Lower lobe of right lung (tissue), 2 donors: ENCODE data around the gene TNFAIP8L3. TPM values are rescaled to one million over a fixed set of nuclear protein-coding genes. Genes with fewer than 3 reads are reported as not detected.
A peak's percentile ranks its signal among the peaks of the same experiment; 100 is the strongest.

ENCODE experiments used
- ATAC-seq, 2 donors: fragments of 200-7000 bp; cut with Tn5 transposase; one replicate each; pipeline ENCODE4 v1.9.1; 2020 to 2022; ENCODE audit warnings: mild to moderate bottlenecking in 2 of 2, moderate library complexity in 2 of 2
- DNase-seq: peaks from one replicate; pipeline ENCODE4 v3.0.0-alpha.2; 2020
- H3K27ac ChIP-seq: fragments of 200-600 bp; one replicate; pipeline ENCODE4 v1.8.0; 2022
- H3K27me3 ChIP-seq: fragments of 200-600 bp; one replicate; pipeline ENCODE4 v1.8.0; 2022; ENCODE audit warnings: low read depth
- H3K36me3 ChIP-seq: fragments of 200-600 bp; one replicate; pipeline ENCODE4 v1.8.0; 2022; ENCODE audit warnings: mild to moderate bottlenecking
- H3K4me1 ChIP-seq: fragments of 200-600 bp; one replicate; pipeline ENCODE4 v1.8.0; 2022
- H3K4me3 ChIP-seq: fragments of 200-600 bp; one replicate; pipeline ENCODE4 v1.8.0; 2022; ENCODE audit warnings: mild to moderate bottlenecking
- H3K9me3 ChIP-seq: fragments of 200-600 bp; one replicate; pipeline ENCODE4 v1.8.0; 2022
- CTCF ChIP-seq: fragments of 200-600 bp; IDR thresholded peaks from one replicate; pipeline ENCODE4 v1.8.0; 2022; ENCODE audit warnings: antibody characterized with exemption, mild to moderate bottlenecking
- intact Hi-C: fragments of 100-400 bp; cut with DNase I; formaldehyde crosslinking; loops from one replicate; pipeline ENCODE4 v1.11.0; 2022
- total RNA-seq: library from RNA; stranded (reverse); fragmentation: NEBNext Ultra II Directional; extraction: Animal tissue kit (Norgen Biotek cat#: 25700); gene quantifications from one replicate; pipeline ENCODE4 v1.2.1, GENCODE V29; 2021
- donor health status: DM: no; HTN: yes; CAD: no; lungs with severe emphysema.

The TNFAIP8L3 gene
- total RNA-seq, 1 donor from 2014 or later, result 10.4 TPM

GRCh38 chr15:51053571-51053970, 41.1 kb downstream of the TNFAIP8L3 start:
- H3K4me3 ChIP-seq, result no peak overlapping the region

GRCh38 chr15:51051776-51052175, 42.9 kb downstream of the TNFAIP8L3 start:
- H3K9me3 ChIP-seq, result no peaks in the 10 kb centered on the region
- ATAC-seq (peak; percentile 56 to 68), DNase-seq (no peak)
- peaks cover 29% of the 10 kb centered on the region for H3K4me1 ChIP-seq
- TF ChIP-seq CTCF, result no peak
- no peak overlapping the region for H3K4me3 ChIP-seq
- H3K27me3 ChIP-seq, result no peaks in the 10 kb centered on the region
- no peak overlapping the region for H3K27ac ChIP-seq
- intact Hi-C loops, result no loop called here
- H3K36me3 ChIP-seq, result peaks cover 5% of the 10 kb centered on the region

More at GRCh38 chr15:51053571-51053970, 41.1 kb downstream of the TNFAIP8L3 start:
- Histone ChIP-seq H3K4me1 (peaks cover 12% of the 10 kb centered on the region), H3K27me3 (no peaks in the 10 kb centered on the region), H3K36me3 (peaks cover 5% of the 10 kb centered on the region), H3K9me3 (no peaks in the 10 kb centered on the region), H3K27ac (no peak overlapping the region)
- ATAC-seq, result no peak
- no peak for TF ChIP-seq CTCF
- intact Hi-C loops, result no loop called here
- DNase-seq, result no peak

GRCh38 chr15:51049081-51049480, 45.6 kb downstream of the TNFAIP8L3 start:
- no peaks in the 10 kb centered on the region for H3K36me3 ChIP-seq
- ATAC-seq (no peak), DNase-seq (no peak)
- peaks cover 31% of the 10 kb centered on the region for H3K4me1 ChIP-seq
- intact Hi-C loops, result no loop called here
- H3K9me3 ChIP-seq, result no peaks in the 10 kb centered on the region
- no peak overlapping the region for H3K27ac ChIP-seq
- H3K27me3 ChIP-seq, result no peaks in the 10 kb centered on the region
- no peak for TF ChIP-seq CTCF
- H3K4me3 ChIP-seq, result no peak overlapping the region

GRCh38 chr15:51048308-51048707, 46.4 kb downstream of the TNFAIP8L3 start:
- ATAC-seq (peak; percentile 28 to 49), DNase-seq (no peak)
- Histone ChIP-seq H3K27me3 (no peaks in the 10 kb centered on the region), H3K4me3 (no peak overlapping the region), H3K9me3 (no peaks in the 10 kb centered on the region), H3K4me1 (peaks cover 31% of the 10 kb centered on the region), H3K27ac (no peak overlapping the region), H3K36me3 (no peaks in the 10 kb centered on the region)
- intact Hi-C loops, result no loop called here
- TF ChIP-seq CTCF, result no peak

GRCh38 chr15:51046799-51047449, 47.8 kb downstream of the TNFAIP8L3 start:
- no peaks in the 10 kb centered on the region for H3K27me3 ChIP-seq
- intact Hi-C loops, result no loop called here
- peaks cover 26% of the 10 kb centered on the region for H3K4me1 ChIP-seq
- TF ChIP-seq CTCF, result no peak
- no peaks in the 10 kb centered on the region for H3K9me3 ChIP-seq
- no peak for ATAC-seq
- no peak overlapping the region for H3K4me3 ChIP-seq
- H3K36me3 ChIP-seq, result no peaks in the 10 kb centered on the region
- no peak overlapping the region for H3K27ac ChIP-seq
- DNase-seq, result no peak
